Thyroid gland (tissue), 4 donors: Measurements from ENCODE around the gene PRDX3. TPM values are rescaled to one million over a fixed set of nuclear protein-coding genes. Genes with fewer than 3 reads are reported as not detected.

Experiments
- DNase-seq, 2 donors: peaks; one replicate each; pipeline ENCODE4 v3.0.0-alpha.2; 2019
- H3K27ac ChIP-seq, 3 donors: fragments of 200-600 bp; sonication (generic); 1 replicate in 2 of 3; 2 replicates in 1 of 3; pipeline ENCODE4 v1.5.1; 2016 to 2019; ENCODE audit warnings: mild to moderate bottlenecking in 1 of 3, moderate library complexity in 1 of 3
- H3K27me3 ChIP-seq: fragments of 200-600 bp; sonication (generic); one replicate; pipeline ENCODE4 v1.5.1; 2019
- H3K36me3 ChIP-seq, 2 donors: fragments of 200-600 bp; sonication (generic); one replicate each; pipeline ENCODE4 v1.5.1; 2016 to 2019
- H3K4me1 ChIP-seq, 2 donors: fragments of 200-600 bp; sonication (generic); one replicate each; pipeline ENCODE4 v1.5.1; 2017 to 2019
- H3K4me3 ChIP-seq, 3 donors: fragments of 200-600 bp; sonication (generic); replicated peaks in 1 of 3; 1 replicate in 2 of 3; 2 replicates in 1 of 3; pipeline ENCODE4 v1.5.1; 2016; ENCODE audit warnings: mild to moderate bottlenecking in 1 of 3
- H3K9me3 ChIP-seq: fragments of 200-600 bp; sonication (generic); one replicate; pipeline ENCODE4 v1.5.1; 2017
- CTCF ChIP-seq, 6 experiments: fragments of 200-600 bp in 3 of 6; fragments of 450-650 bp in 3 of 6; sonication (generic) in 3 of 6; IDR thresholded peaks; one replicate each; pipeline ENCODE4 v1.5.1; 2016 to 2019; ENCODE audit warnings: antibody characterized with exemption in 6 of 6, mild to moderate bottlenecking in 2 of 6, inconsistent platforms in 1 of 6, moderate library complexity in 1 of 6
- POLR2A ChIP-seq, 2 donors: fragments of 450-650 bp; IDR thresholded peaks; one replicate each; pipeline ENCODE4 v1.6.1; 2017; ENCODE audit warnings: antibody characterized with exemption in 2 of 2, mild to moderate bottlenecking in 2 of 2, moderate library complexity in 1 of 2
- WGBS, 2 donors: methylation state at CpG; one replicate each; pipeline ENCODE4 v1.1.5; 2017; 5-methylcytosine and 5-hydroxymethylcytosine counted together
- intact Hi-C: fragments of 100-400 bp; cut with DNase I; formaldehyde crosslinking; loops from one replicate; pipeline ENCODE4 v1.15.1; 2023
- total RNA-seq, 4 donors: library from RNA; depleted of rRNA; stranded (reverse); fragments of >200 nt; gene quantifications; one replicate each; pipeline ENCODE4 v1.2.3, GENCODE V29; 2016

PRDX3 gene
- total RNA-seq, 4 donors from 2014 or later: 137 to 299 (median 243) TPM

GRCh38 chr10:119209736-119210355, 31.2 kb upstream of the PRDX3 start:
- H3K4me1 ChIP-seq: peaks cover 49 to 53% of the 10 kb centered on the region in 2 donors
- H3K27ac ChIP-seq: peak overlapping the region in 2 of 3 donors; percentile 95 to 97
- no peak for DNase-seq
- H3K36me3 ChIP-seq: no peaks in the 10 kb centered on the region
- intact Hi-C loops: loop anchor here (5.0 kb wide), 1 partner anchor 107 kb away; no protein-coding TSS in a partner anchor
- 48 to 51% methylated on average over 9 of the region's 9 CpGs for WGBS, 2 donors
- no peak for TF ChIP-seq POLR2A (IDR thresholded peaks at IDR 0.05)
- peak in 1 of 6 experiments; percentile 22 for TF ChIP-seq CTCF (IDR thresholded peaks at IDR 0.05)
- no peaks in the 10 kb centered on the region for H3K9me3 ChIP-seq
- peak overlapping the region in 1 of 3 donors; percentile 63 for H3K4me3 ChIP-seq
- H3K27me3 ChIP-seq: no peaks in the 10 kb centered on the region

- WGBS, 2 donors: 22 to 24% methylated on average over 15 of the region's 15 CpGs
- H3K4me1 ChIP-seq: peaks cover 49 to 52% of the 10 kb centered on the region in 2 donors
- H3K36me3 ChIP-seq: no peaks in the 10 kb centered on the region
- peak; percentile 58 to 60 for DNase-seq
- TF ChIP-seq POLR2A (IDR thresholded peaks at IDR 0.05): no peak
- peak; percentile 36 to 83 (median 70) for TF ChIP-seq CTCF (IDR thresholded peaks at IDR 0.05)
- H3K4me3 ChIP-seq: peak overlapping the region in 1 of 3 donors; percentile 63
- peak overlapping the region; percentile 18 to 97 (median 95) for H3K27ac ChIP-seq
- H3K27me3 ChIP-seq: no peaks in the 10 kb centered on the region
- intact Hi-C loops: loop anchor here (5.0 kb wide), 1 partner anchor 108 kb away; no protein-coding TSS in a partner anchor
- H3K9me3 ChIP-seq: no peaks in the 10 kb centered on the region
Observed at GRCh38 chr10:119209035-119209735, 30.6 kb upstream of the PRDX3 start.

GRCh38 chr10:119208553-119208940, 29.9 kb upstream of the PRDX3 start:
- Histone ChIP-seq H3K27ac (peak overlapping the region; percentile 53 to 97 (median 95)), H3K9me3 (no peaks in the 10 kb centered on the region), H3K36me3 (no peaks in the 10 kb centered on the region), H3K4me1 (peaks cover 43 to 45% of the 10 kb centered on the region in 2 donors), H3K27me3 (no peaks in the 10 kb centered on the region), H3K4me3 (peak overlapping the region in 2 of 3 donors; percentile 29 to 63)
- WGBS, 2 donors: 36 to 38% methylated on average over 3 of the region's 3 CpGs
- DNase-seq: no peak
- TF ChIP-seq POLR2A (IDR thresholded peaks at IDR 0.05) (no peak), CTCF (IDR thresholded peaks at IDR 0.05) (no peak)
- intact Hi-C loops: loop anchor here (5.0 kb wide), 1 partner anchor 109 kb away; no protein-coding TSS in a partner anchor

GRCh38 chr10:119207713-119208552, 29.3 kb upstream of the PRDX3 start:
- peak; percentile 53 to 54 for DNase-seq
- Histone ChIP-seq H3K4me1 (peaks cover 39% of the 10 kb centered on the region in 2 donors), H3K9me3 (no peaks in the 10 kb centered on the region), H3K36me3 (no peaks in the 10 kb centered on the region), H3K4me3 (peak overlapping the region in 2 of 3 donors; percentile 29 to 63), H3K27me3 (no peaks in the 10 kb centered on the region), H3K27ac (peak overlapping the region; percentile 53 to 97 (median 95))
- intact Hi-C loops: loop anchor here (2.0 to 5.0 kb wide), 2 partner anchors 109 to 207 kb away; no protein-coding TSS in a partner anchor
- TF ChIP-seq CTCF (IDR thresholded peaks at IDR 0.05): no peak
- no peak for TF ChIP-seq POLR2A (IDR thresholded peaks at IDR 0.05)
- WGBS, 2 donors: 0 to 2% methylated on average over 24 to 43 of the region's 62 CpGs
